OCI-LY1 (cell line): ENCODE measurements around the gene SLC9C2.

Experiments used
- H2AFZ ChIP-seq: fragments of 200-600 bp; sonication (generic), shearing (Covaris generic); 2 replicates; pipeline ENCODE4 v1.6.0; 2014; ENCODE audit warnings: antibody characterized with exemption, mild to moderate bottlenecking, low read length
- H3F3A ChIP-seq: fragments of 200-600 bp; sonication (generic), shearing (Covaris generic); 2 replicates; pipeline ENCODE4 v1.6.0; 2014; ENCODE audit warnings: mild to moderate bottlenecking, antibody characterized with exemption, low read length, moderate library complexity; ENCODE audit not compliant: insufficient read depth
- H3K27ac ChIP-seq: fragments of 200-600 bp; sonication (generic); 2 replicates; pipeline ENCODE4 v1.5.1; 2014; ENCODE audit warnings: low read length, mixed run types, mild to moderate bottlenecking, low read depth; ENCODE audit not compliant: poor library complexity, severe bottlenecking
- H3K27me3 ChIP-seq: fragments of 200-600 bp; sonication (generic); 2 replicates; pipeline ENCODE4 v1.6.0; 2014; ENCODE audit warnings: antibody characterized with exemption, mild to moderate bottlenecking, low read length, moderate library complexity; ENCODE audit not compliant: insufficient read depth
- H3K36me3 ChIP-seq: fragments of 200-600 bp; sonication (generic); 2 replicates; pipeline ENCODE4 v1.6.1; 2014; ENCODE audit warnings: mild to moderate bottlenecking, antibody characterized with exemption, low read length, moderate library complexity, mixed read lengths; ENCODE audit not compliant: insufficient read depth
- H3K4me1 ChIP-seq: fragments of 200-600 bp; sonication (generic); 2 replicates; pipeline ENCODE4 v1.5.1; 2014; ENCODE audit warnings: mild to moderate bottlenecking, low read length, moderate library complexity; ENCODE audit not compliant: insufficient read depth, severe bottlenecking
- H3K4me2 ChIP-seq: fragments of 200-600 bp; sonication (generic), shearing (Covaris generic); 2 replicates; pipeline ENCODE4 v1.6.1; 2014; ENCODE audit warnings: low read length
- H3K4me3 ChIP-seq: fragments of 200-600 bp; sonication (generic); 2 replicates; pipeline ENCODE4 v1.5.1; 2014; ENCODE audit warnings: low read length, low read depth, mild to moderate bottlenecking, mixed read lengths; ENCODE audit not compliant: poor library complexity, severe bottlenecking
- H3K79me2 ChIP-seq: fragments of 200-600 bp; shearing (Covaris generic); 2 replicates; pipeline ENCODE4 v1.6.1; 2016; ENCODE audit warnings: mixed run types, low read length, mixed read lengths; ENCODE audit not compliant: insufficient read depth
- H3K9ac ChIP-seq: fragments of 200-600 bp; sonication (generic), shearing (Covaris generic); 2 replicates; pipeline ENCODE4 v1.6.1; 2014; ENCODE audit warnings: mild to moderate bottlenecking, low read length, mixed read lengths
- H3K9me2 ChIP-seq: fragments of 200-600 bp; sonication (generic), shearing (Covaris generic); 2 replicates; pipeline ENCODE4 v1.6.1; 2014; ENCODE audit warnings: low read depth, mild to moderate bottlenecking, low read length, mixed read lengths
- H3K9me3 ChIP-seq: fragments of 200-600 bp; shearing (Covaris generic); 2 replicates; pipeline ENCODE4 v1.6.1; 2014; ENCODE audit warnings: low read length, mixed read lengths
- H4K20me1 ChIP-seq: fragments of 200-600 bp; sonication (generic), shearing (Covaris generic); 2 replicates; pipeline ENCODE4 v1.6.0; 2016; ENCODE audit warnings: mild to moderate bottlenecking, low read length; ENCODE audit not compliant: insufficient read depth
- CTCF ChIP-seq: fragments of 200-600 bp; sonication (generic), shearing (Covaris generic); IDR thresholded peaks from 2 replicates; pipeline ENCODE4 v1.5.1; 2017; ENCODE audit warnings: mild to moderate bottlenecking, antibody characterized with exemption, low read length, moderate library complexity, mixed read lengths
- EZH2 ChIP-seq: fragments of 200-600 bp; sonication (generic), shearing (Covaris generic); IDR thresholded peaks from 2 replicates; pipeline ENCODE4 v1.8.0; 2017; ENCODE audit warnings: borderline replicate concordance, mixed run types, mild to moderate bottlenecking, antibody characterized with exemption, low read length, moderate library complexity, mixed read lengths

The SLC9C2 gene

GRCh38 chr1:173481195-173481772 lies 121.6 kb downstream of the SLC9C2 start:
- no peak overlapping the region for H3K4me2 ChIP-seq
- H3K9me3 ChIP-seq, result no peaks in the 10 kb centered on the region
- H3K36me3 ChIP-seq, result peaks cover 59% of the 10 kb centered on the region
- H3K4me3 ChIP-seq, result no peak overlapping the region
- no peak overlapping the region for H3K27ac ChIP-seq
- no peaks in the 10 kb centered on the region for H3K9me2 ChIP-seq
- H2AFZ ChIP-seq, result no peak overlapping the region
- no peaks in the 10 kb centered on the region for H3F3A ChIP-seq
- H3K9ac ChIP-seq, result no peak overlapping the region
- TF ChIP-seq CTCF (no peak), EZH2 (no peak)
- H3K4me1 ChIP-seq, result peaks cover 26% of the 10 kb centered on the region
- H4K20me1 ChIP-seq, result no peaks in the 10 kb centered on the region
- no peaks in the 10 kb centered on the region for H3K27me3 ChIP-seq
- peaks cover 11% of the 10 kb centered on the region for H3K79me2 ChIP-seq

DNA sequence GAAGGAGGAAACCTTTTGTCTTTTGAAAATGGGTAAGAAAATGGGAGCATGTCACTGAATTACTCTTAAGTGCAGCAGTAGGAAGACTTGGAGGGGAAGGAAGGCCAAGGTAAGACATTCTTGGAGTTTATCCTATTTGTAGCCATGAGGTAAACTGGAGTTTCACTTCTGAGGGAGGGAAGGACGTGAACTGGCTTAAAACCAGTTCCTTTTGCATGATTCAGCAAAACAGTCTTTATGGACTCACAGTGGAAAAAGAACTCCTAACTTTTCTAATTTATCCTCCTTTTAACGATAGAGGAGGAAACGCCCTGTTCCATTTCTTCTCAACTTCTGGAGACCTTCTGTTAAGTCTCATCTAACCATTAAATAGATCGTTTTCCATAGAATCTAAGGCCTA lies 123.2 kb downstream of the SLC9C2 start:
- H3K36me3 ChIP-seq, result peaks cover 42% of the 10 kb centered on the region
- no peak overlapping the region for H2AFZ ChIP-seq
- no peaks in the 10 kb centered on the region for H3K9me3 ChIP-seq
- H3K4me1 ChIP-seq, result peaks cover 42% of the 10 kb centered on the region
- H3F3A ChIP-seq, result no peaks in the 10 kb centered on the region
- no peak overlapping the region for H3K9ac ChIP-seq
- peaks cover 11% of the 10 kb centered on the region for H3K79me2 ChIP-seq
- no peak overlapping the region for H3K4me3 ChIP-seq
- H4K20me1 ChIP-seq, result no peaks in the 10 kb centered on the region
- H3K9me2 ChIP-seq, result no peaks in the 10 kb centered on the region
- H3K27ac ChIP-seq, result no peak overlapping the region
- no peaks in the 10 kb centered on the region for H3K27me3 ChIP-seq
- peak overlapping the region; percentile 99 for H3K4me2 ChIP-seq
- no peak for TF ChIP-seq EZH2
- no peak for TF ChIP-seq CTCF

- Histone ChIP-seq H3K27ac (no peak overlapping the region), H3K36me3 (peaks cover 31% of the 10 kb centered on the region), H3K9ac (peak overlapping the region; percentile 97), H3K79me2 (peaks cover 11% of the 10 kb centered on the region), H3K9me2 (no peaks in the 10 kb centered on the region), H3K4me3 (peak overlapping the region; percentile 99), H4K20me1 (no peaks in the 10 kb centered on the region), H3K4me1 (peaks cover 42% of the 10 kb centered on the region), H2AFZ (no peak overlapping the region), H3F3A (no peaks in the 10 kb centered on the region), H3K9me3 (no peaks in the 10 kb centered on the region), H3K27me3 (no peaks in the 10 kb centered on the region), H3K4me2 (peak overlapping the region; percentile 99)
- TF ChIP-seq EZH2, result no peak
- TF ChIP-seq CTCF, result no peak
These were observed 124.7 kb downstream of the SLC9C2 start for GRCh38 chr1:173478094-173478674.
